Measurements from ENCODE around the gene SLBP.

Gene SLBP

GRCh38 chr4:1744552-1744951, 32.4 kb upstream of the SLBP start:
- no peak for TF ChIP-seq CTCF (IDR thresholded peaks at IDR 0.05)

DNA sequence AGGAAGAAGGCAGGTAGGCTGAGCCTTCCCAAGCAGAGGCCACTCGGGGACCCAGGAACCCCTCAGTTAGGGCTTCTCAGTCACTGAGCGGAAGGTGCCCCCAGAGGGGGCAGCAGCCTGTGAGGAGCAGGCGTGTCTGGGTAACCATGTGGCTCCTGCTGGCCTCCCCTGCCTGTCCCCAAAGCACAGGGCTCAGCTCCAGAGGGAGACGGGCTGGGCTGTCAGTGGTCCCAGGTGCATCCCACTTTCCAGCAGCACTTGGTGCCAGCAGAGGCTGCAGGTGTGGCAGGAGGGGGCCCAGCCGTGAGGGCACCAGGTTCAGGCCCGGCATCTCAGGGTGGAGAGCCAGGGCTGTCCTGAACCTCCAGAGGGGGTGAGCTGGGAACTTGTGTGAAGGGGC, 31.9 kb upstream of the SLBP start:
- Histone ChIP-seq H3K9me3 (no peaks in the 10 kb centered on the region), H3K4me3 (ENCODE audit: low read depth in 1 of 2, low read length in 1 of 2) (no peak overlapping the region), H3K36me3 (peaks cover 69% of the 10 kb centered on the region), H3K4me1 (ENCODE audit: control insufficient read depth in 1 of 2, insufficient read depth in 1 of 2, low read depth in 1 of 2, low read length in 1 of 2) (no peaks in the 10 kb centered on the region), H3K27me3 (peaks cover 11% of the 10 kb centered on the region), H3K27ac (no peak overlapping the region)
- no peak for TF ChIP-seq CTCF (IDR thresholded peaks at IDR 0.05)

More at GRCh38 chr4:1744552-1744951, 32.4 kb upstream of the SLBP start:
- Histone ChIP-seq H3K9me3 (no peaks in the 10 kb centered on the region), H3K27ac (peak overlapping the region; percentile 42), H3K4me3 (ENCODE audit: low read depth in 1 of 2, low read length in 1 of 2) (no peak overlapping the region), H3K36me3 (peaks cover 63% of the 10 kb centered on the region), H3K4me1 (ENCODE audit: control insufficient read depth in 1 of 2, insufficient read depth in 1 of 2, low read depth in 1 of 2, low read length in 1 of 2) (no peaks in the 10 kb centered on the region), H3K27me3 (peaks cover 11% of the 10 kb centered on the region)

- Histone ChIP-seq H3K27ac (no peak overlapping the region), H3K4me3 (ENCODE audit: low read depth in 1 of 2, low read length in 1 of 2) (no peak overlapping the region), H3K4me1 (ENCODE audit: control insufficient read depth in 1 of 2, insufficient read depth in 1 of 2, low read depth in 1 of 2, low read length in 1 of 2) (no peaks in the 10 kb centered on the region), H3K9me3 (peaks cover under 1% of the 10 kb centered on the region), H3K36me3 (peaks cover 73% of the 10 kb centered on the region), H3K27me3 (peaks cover 9% of the 10 kb centered on the region)
- no peak for TF ChIP-seq CTCF (IDR thresholded peaks at IDR 0.05)
Measured at GRCh38 chr4:1743551-1743950, 31.4 kb upstream of the SLBP start.

- Histone ChIP-seq H3K36me3 (peaks cover 97% of the 10 kb centered on the region), H3K27ac (no peak overlapping the region)
- no peak for TF ChIP-seq CTCF (IDR thresholded peaks at IDR 0.05)
Measured at GRCh38 chr4:1741208-1741607, 29.1 kb upstream of the SLBP start.

DNA sequence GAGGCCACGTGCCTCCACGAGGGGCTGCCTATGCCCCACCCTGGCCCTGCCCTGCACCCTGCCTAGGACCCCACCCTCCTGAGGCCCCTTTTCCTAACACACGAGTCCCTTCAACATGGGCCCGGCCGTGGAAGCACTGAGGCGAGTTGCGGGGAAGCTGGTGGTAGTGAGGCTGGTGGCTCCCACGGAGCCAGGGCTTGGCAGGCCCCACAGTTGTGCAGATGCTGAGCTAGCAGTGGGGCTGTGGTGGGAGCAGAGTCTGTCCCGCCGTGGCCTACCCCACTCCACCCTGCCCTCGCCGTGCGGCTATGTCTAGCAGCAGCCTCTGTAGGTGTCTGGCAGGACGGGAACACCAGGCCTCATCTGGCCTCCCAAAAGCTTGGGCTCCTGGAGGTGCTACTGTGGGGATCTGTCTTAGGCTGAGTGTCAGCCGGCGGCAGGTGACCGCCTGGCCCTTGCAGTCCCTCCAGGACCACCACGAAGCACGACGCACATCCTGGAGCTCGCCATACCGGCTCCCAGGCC, 28.0 kb upstream of the SLBP start:
- peaks cover 99% of the 10 kb centered on the region for H3K36me3 ChIP-seq
- peak overlapping the region; percentile 31 for H3K27ac ChIP-seq
- no peaks in the 10 kb centered on the region for H3K4me1 ChIP-seq (ENCODE audit: control insufficient read depth in 1 of 2, insufficient read depth in 1 of 2, low read depth in 1 of 2, low read length in 1 of 2)
- H3K4me3 ChIP-seq (ENCODE audit: low read depth in 1 of 2, low read length in 1 of 2): no peak overlapping the region
- peaks cover 8% of the 10 kb centered on the region for H3K9me3 ChIP-seq
- TF ChIP-seq CTCF (IDR thresholded peaks at IDR 0.05): no peak
- H3K27me3 ChIP-seq: no peaks in the 10 kb centered on the region

More at GRCh38 chr4:1741208-1741607, 29.1 kb upstream of the SLBP start:
- Histone ChIP-seq H3K4me1 (ENCODE audit: control insufficient read depth in 1 of 2, insufficient read depth in 1 of 2, low read depth in 1 of 2, low read length in 1 of 2) (no peaks in the 10 kb centered on the region), H3K27me3 (no peaks in the 10 kb centered on the region), H3K4me3 (ENCODE audit: low read depth in 1 of 2, low read length in 1 of 2) (no peak overlapping the region), H3K9me3 (peaks cover 8% of the 10 kb centered on the region)

- peak overlapping the region; percentile 13 for H3K27ac ChIP-seq
- H3K9me3 ChIP-seq: peaks cover 8% of the 10 kb centered on the region
- no peaks in the 10 kb centered on the region for H3K4me1 ChIP-seq (ENCODE audit: control insufficient read depth in 1 of 2, insufficient read depth in 1 of 2, low read depth in 1 of 2, low read length in 1 of 2)
- TF ChIP-seq CTCF (IDR thresholded peaks at IDR 0.05): no peak
- H3K36me3 ChIP-seq: peaks cover 99% of the 10 kb centered on the region
- H3K4me3 ChIP-seq (ENCODE audit: low read depth in 1 of 2, low read length in 1 of 2): no peak overlapping the region
- no peaks in the 10 kb centered on the region for H3K27me3 ChIP-seq
Measured at GRCh38 chr4:1739358-1739757, 27.2 kb upstream of the SLBP start.

Measured in neutrophil (primary cell).